GM23248 (cell line): ENCODE data around the gene MYO3A. TPM values are rescaled to one million over a fixed set of nuclear protein-coding genes. Genes with fewer than 3 reads are reported as not detected.
"Not testable (repeated sequence)": the region's sequence is repeated elsewhere in the genome, so short reads cannot be mapped to it uniquely, and the experiment has no call there.

Experiments
- DNase-seq: peaks from one replicate; pipeline ENCODE4 v3.0.0-alpha.2; 2015
- H2AFZ ChIP-seq: fragments of 200-600 bp; sonication (generic); 2 replicates; pipeline ENCODE4 v1.6.1; 2016; ENCODE audit warnings: antibody characterized with exemption
- H3F3A ChIP-seq: fragments of 200-600 bp; sonication (generic); 2 replicates; pipeline ENCODE4 v1.6.1; 2016; ENCODE audit warnings: mild to moderate bottlenecking, antibody characterized with exemption, mixed run types; ENCODE audit not compliant: insufficient read depth
- H3K27ac ChIP-seq: fragments of 200-600 bp; sonication (generic); 2 replicates; pipeline ENCODE4 v1.5.1; 2016; ENCODE audit warnings: mild to moderate bottlenecking
- H3K27me3 ChIP-seq: fragments of 200-600 bp; sonication (generic); replicated peaks from 2 replicates; pipeline ENCODE4 v1.6.1; 2016; ENCODE audit warnings: mild to moderate bottlenecking; ENCODE audit not compliant: insufficient read depth
- H3K36me3 ChIP-seq: fragments of 200-600 bp; sonication (generic); 2 replicates; pipeline ENCODE4 v1.6.1; 2016; ENCODE audit warnings: low read depth, mild to moderate bottlenecking
- H3K4me1 ChIP-seq: fragments of 200-600 bp; sonication (generic); 2 replicates; pipeline ENCODE4 v1.6.1; 2016; ENCODE audit warnings: mild to moderate bottlenecking; ENCODE audit not compliant: insufficient read depth
- H3K4me2 ChIP-seq: fragments of 200-600 bp; sonication (generic); one replicate; pipeline ENCODE4 v1.6.1; 2016; ENCODE audit warnings: mild to moderate bottlenecking; ENCODE audit not compliant: unreplicated experiment
- H3K4me3 ChIP-seq: fragments of 200-600 bp; sonication (generic); 2 replicates; pipeline ENCODE4 v1.5.1; 2016; ENCODE audit warnings: mild to moderate bottlenecking
- H3K79me2 ChIP-seq: fragments of 200-600 bp; sonication (generic); 2 replicates; pipeline ENCODE4 v1.6.1; 2016; ENCODE audit warnings: mild to moderate bottlenecking; ENCODE audit not compliant: insufficient read depth
- H3K9ac ChIP-seq: fragments of 200-600 bp; sonication (generic); 2 replicates; pipeline ENCODE4 v1.6.1; 2016; ENCODE audit warnings: mild to moderate bottlenecking
- H3K9me2 ChIP-seq: fragments of 200-600 bp; sonication (generic); 2 replicates; pipeline ENCODE4 v1.6.1; 2016; ENCODE audit warnings: mixed run types, mild to moderate bottlenecking, moderate library complexity; ENCODE audit not compliant: insufficient read depth
- H3K9me3 ChIP-seq: fragments of 200-600 bp; sonication (generic); one replicate; pipeline ENCODE4 v1.6.1; 2017; ENCODE audit warnings: low read depth
- H4K20me1 ChIP-seq: fragments of 200-600 bp; sonication (generic); 2 replicates; pipeline ENCODE4 v1.6.0; 2016; ENCODE audit not compliant: insufficient read depth
- EZH2 ChIP-seq: fragments of 200-600 bp; sonication (generic); IDR thresholded peaks from 2 replicates; pipeline ENCODE4 v1.6.1; 2018; ENCODE audit warnings: antibody characterized with exemption, mild to moderate bottlenecking; ENCODE audit not compliant: insufficient read depth, poor library complexity, severe bottlenecking
- EZH2phosphoT487 ChIP-seq: fragments of 200-600 bp; sonication (generic); IDR thresholded peaks from 2 replicates; pipeline ENCODE4 v1.6.1; 2018; ENCODE audit warnings: antibody characterized with exemption, moderate library complexity, mild to moderate bottlenecking, low read depth; ENCODE audit not compliant: insufficient read depth
- WGBS, 2 experiments: methylation state at CpG; one replicate each; pipeline ENCODE4 v1.1.6; 2015 to 2017; ENCODE audit warnings: low lambda C conversion rate in 2 of 2, low coverage in 1 of 2; ENCODE audit errors: missing lambda C conversion rate in 2 of 2; 5-methylcytosine and 5-hydroxymethylcytosine counted together
- in situ Hi-C: fragments of 300-500 bp; cut with MboI; formaldehyde crosslinking; loops from 2 replicates; pipeline ENCODE4 v1.15.0; 2020
- polyA plus RNA-seq: library from polyadenylated mRNA; unstranded; fragments of >200 nt; fragmentation: Nextera tagmentation; extraction: Ambion mirVana; gene quantifications from 2 replicates; pipeline ENCODE4 v1.2.1, GENCODE V29; 2016
- total RNA-seq: library from RNA; depleted of rRNA; stranded (reverse); fragments of >200 nt; shearing (Covaris generic); gene quantifications from 2 replicates; pipeline ENCODE4 v1.2.3, GENCODE V29; 2014

Gene MYO3A
- total and polyA plus RNA-seq, 2 experiments from 2014 or later, result not detected

- Histone ChIP-seq H3F3A (no peaks in the 10 kb centered on the region), H3K4me1 (no peaks in the 10 kb centered on the region), H3K27ac (no peak overlapping the region), H3K79me2 (no peaks in the 10 kb centered on the region), H3K27me3 (no peaks in the 10 kb centered on the region), H3K9ac (no peak overlapping the region), H2AFZ (no peak overlapping the region), H3K9me2 (no peaks in the 10 kb centered on the region), H3K4me3 (no peak overlapping the region), H3K9me3 (no peaks in the 10 kb centered on the region), H4K20me1 (no peaks in the 10 kb centered on the region), H3K36me3 (no peaks in the 10 kb centered on the region), H3K4me2 (no peak overlapping the region)
- DNase-seq, result no peak
- 14 to 17% methylated on average over 2 of the region's 2 CpGs for WGBS, 2 experiments
- TF ChIP-seq EZH2phosphoT487, result no peak
- no peak for TF ChIP-seq EZH2
- in situ Hi-C loops, result no loop called here
These were observed 114.7 kb downstream of the MYO3A start for GRCh38 chr10:26048756-26049155.

GRCh38 chr10:26052326-26052725 lies 118.3 kb downstream of the MYO3A start:
- 33 to 37% methylated on average over 4 of the region's 4 CpGs for WGBS, 2 experiments
- no peak overlapping the region for H3K27ac ChIP-seq
- H3K9ac ChIP-seq, result no peak overlapping the region
- TF ChIP-seq EZH2phosphoT487 (no peak), EZH2 (no peak)
- no peaks in the 10 kb centered on the region for H3K4me1 ChIP-seq
- H2AFZ ChIP-seq, result no peak overlapping the region
- no peaks in the 10 kb centered on the region for H3K9me2 ChIP-seq
- in situ Hi-C loops, result no loop called here
- H3K79me2 ChIP-seq, result no peaks in the 10 kb centered on the region
- no peak overlapping the region for H3K4me2 ChIP-seq
- H3K4me3 ChIP-seq, result no peak overlapping the region
- no peaks in the 10 kb centered on the region for H3K27me3 ChIP-seq
- H3K36me3 ChIP-seq, result no peaks in the 10 kb centered on the region
- DNase-seq, result no peak
- no peaks in the 10 kb centered on the region for H4K20me1 ChIP-seq
- no peaks in the 10 kb centered on the region for H3K9me3 ChIP-seq
- H3F3A ChIP-seq, result no peaks in the 10 kb centered on the region

GRCh38 chr10:26057466-26057865 lies 123.4 kb downstream of the MYO3A start:
- no peak for TF ChIP-seq EZH2phosphoT487
- TF ChIP-seq EZH2, result no peak
- DNase-seq, result no peak
- no peaks in the 10 kb centered on the region for H3K27me3 ChIP-seq
- H3K4me2 ChIP-seq, result no peak overlapping the region
- 22 to 29% methylated on average over 1 of the region's 1 CpG for WGBS, 2 experiments
- H3K9me2 ChIP-seq, result no peaks in the 10 kb centered on the region
- H3K9me3 ChIP-seq, result peaks cover 3% of the 10 kb centered on the region
- H3K27ac ChIP-seq, result no peak overlapping the region
- no peaks in the 10 kb centered on the region for H4K20me1 ChIP-seq
- in situ Hi-C loops, result no loop called here
- H3F3A ChIP-seq, result no peaks in the 10 kb centered on the region
- no peak overlapping the region for H2AFZ ChIP-seq
- H3K9ac ChIP-seq, result no peak overlapping the region
- no peaks in the 10 kb centered on the region for H3K4me1 ChIP-seq
- no peak overlapping the region for H3K4me3 ChIP-seq
- no peaks in the 10 kb centered on the region for H3K36me3 ChIP-seq
- no peaks in the 10 kb centered on the region for H3K79me2 ChIP-seq

GRCh38 chr10:26064106-26064505 lies 130.1 kb downstream of the MYO3A start:
- Histone ChIP-seq H3K9me2 (no peaks in the 10 kb centered on the region), H3K9me3 (peaks cover under 1% of the 10 kb centered on the region), H3K4me3 (no peak overlapping the region), H3K4me2 (no peak overlapping the region), H3K27me3 (no peaks in the 10 kb centered on the region), H2AFZ (no peak overlapping the region), H3K27ac (no peak overlapping the region), H3K9ac (no peak overlapping the region), H3K79me2 (no peaks in the 10 kb centered on the region), H3K36me3 (no peaks in the 10 kb centered on the region), H3K4me1 (no peaks in the 10 kb centered on the region), H4K20me1 (no peaks in the 10 kb centered on the region), H3F3A (no peaks in the 10 kb centered on the region)
- in situ Hi-C loops, result no loop called here
- TF ChIP-seq EZH2 (no peak), EZH2phosphoT487 (no peak)
- no peak for DNase-seq

- H3K4me1 ChIP-seq, result no peaks in the 10 kb centered on the region
- no peaks in the 10 kb centered on the region for H3K9me3 ChIP-seq
- H3K27ac ChIP-seq, result no peak overlapping the region
- H2AFZ ChIP-seq, result no peak overlapping the region
- H3F3A ChIP-seq, result no peaks in the 10 kb centered on the region
- in situ Hi-C loops, result no loop called here
- no peak overlapping the region for H3K4me2 ChIP-seq
- no peak for TF ChIP-seq EZH2
- no peak for TF ChIP-seq EZH2phosphoT487
- no peak for DNase-seq
- H3K79me2 ChIP-seq, result no peaks in the 10 kb centered on the region
- H3K27me3 ChIP-seq, result no peaks in the 10 kb centered on the region
- H3K9me2 ChIP-seq, result no peaks in the 10 kb centered on the region
- H3K4me3 ChIP-seq, result no peak overlapping the region
- 3 to 4% methylated on average over 1 of the region's 1 CpG for WGBS, 2 experiments
- no peaks in the 10 kb centered on the region for H3K36me3 ChIP-seq
- H3K9ac ChIP-seq, result no peak overlapping the region
- no peaks in the 10 kb centered on the region for H4K20me1 ChIP-seq
These were observed 133.7 kb downstream of the MYO3A start for GRCh38 chr10:26067680-26068079.

GRCh38 chr10:26080971-26081370 lies 146.9 kb downstream of the MYO3A start:
- H3K4me1 ChIP-seq, H3K4me2 ChIP-seq, H3K4me3 ChIP-seq, H3K9me2 ChIP-seq, H3K27ac ChIP-seq, H4K20me1 ChIP-seq, H3F3A ChIP-seq, H3K79me2 ChIP-seq, H2AFZ ChIP-seq, H3K27me3 ChIP-seq, DNase-seq, in situ Hi-C loops, H3K9ac ChIP-seq, H3K36me3 ChIP-seq, H3K9me3 ChIP-seq: not testable (repeated sequence)
- WGBS, 2 experiments, result 28 to 68% methylated on average over 2 to 6 of the region's 7 CpGs
